GM04504 (cell line): ENCODE results near the gene KRT36.
A peak's percentile ranks its signal among the peaks of the same experiment; 100 is the strongest.

Source experiments
- DNase-seq: peaks from one replicate; pipeline ENCODE4 v3.0.0-alpha.2; 2012; ENCODE audit warnings: low read depth

The KRT36 gene

GRCh38 chr17:41476866-41477815, 12.6 kb downstream of the KRT36 start:
- DNase-seq, result no peak

GRCh38 chr17:41475421-41475820, 14.3 kb downstream of the KRT36 start:
- DNase-seq, result no peak

GRCh38 chr17:41474863-41475262, 14.8 kb downstream of the KRT36 start:
- no peak for DNase-seq

GRCh38 chr17:41468346-41468745, 21.4 kb downstream of the KRT36 start:
- no peak for DNase-seq

DNA sequence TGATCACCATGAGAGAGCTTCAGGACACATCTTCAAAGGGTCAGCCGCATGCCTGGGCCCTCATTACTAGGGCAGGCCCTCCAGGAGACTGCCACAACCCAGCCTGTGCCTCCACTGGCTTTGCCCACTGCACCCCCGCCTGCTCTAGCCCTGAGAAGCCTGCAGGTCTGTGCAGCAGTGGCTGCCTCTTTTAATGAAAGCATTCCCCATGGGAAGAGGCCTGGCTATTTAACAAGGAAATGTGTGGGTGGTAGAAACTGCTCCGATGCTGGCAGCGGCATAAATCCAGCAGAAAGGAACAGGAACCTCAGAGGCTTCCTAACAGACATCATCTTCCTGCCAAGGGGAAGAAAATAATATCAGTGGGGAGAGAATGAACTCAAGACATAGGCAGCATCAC, 22.1 kb downstream of the KRT36 start:
- DNase-seq, result no peak

DNA sequence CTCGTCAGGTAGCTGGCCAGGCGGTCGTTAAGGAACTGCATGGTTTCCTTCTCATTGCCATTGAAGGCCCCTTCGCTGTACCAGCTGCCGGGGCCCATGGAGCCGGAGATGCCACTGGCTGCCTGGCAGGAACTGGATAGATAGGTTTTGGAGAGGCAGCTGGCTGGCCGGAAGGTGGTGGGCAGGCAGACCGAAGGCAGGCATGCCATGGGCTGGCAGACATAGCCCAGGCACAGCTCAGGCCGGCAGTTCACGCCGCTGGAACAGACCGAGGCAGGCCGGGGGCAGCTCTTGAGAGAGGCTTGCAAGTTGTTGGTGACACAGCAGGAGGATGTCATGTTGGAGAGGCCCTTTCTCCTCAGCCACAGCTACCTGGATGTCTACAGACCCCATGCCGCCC, 22.7 kb downstream of the KRT36 start, which contains the start of gene KRT32:
Gene KRT32 (minus strand): TSS at position 399 of the 400 bp plus-strand sequence. CDS start 61 bp downstream, at position 338.
- no peak for DNase-seq

DNA sequence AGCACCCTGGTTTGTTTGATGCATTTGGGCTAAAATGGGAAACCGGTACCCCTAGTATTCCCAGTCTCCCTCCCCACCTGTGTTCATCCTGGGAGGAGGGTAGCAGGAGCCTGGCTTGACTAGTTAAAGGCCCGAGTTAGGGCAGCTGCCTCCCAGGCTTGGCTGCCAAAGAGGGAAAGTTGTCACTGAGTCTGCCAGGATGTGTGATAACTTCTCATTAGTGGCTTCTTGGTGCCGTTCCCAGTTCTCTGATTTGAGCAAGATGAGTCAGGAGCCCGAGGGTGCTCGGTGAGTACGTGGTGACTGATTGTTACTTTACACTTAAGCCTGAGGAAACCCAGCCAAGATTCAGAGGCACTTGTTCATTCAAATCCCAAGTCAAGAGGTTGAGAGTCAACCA, 25.0 kb downstream of the KRT36 start:
- DNase-seq, result peak; percentile 95

- no peak for DNase-seq
Measured at GRCh38 chr17:41464173-41464572, 25.5 kb downstream of the KRT36 start.

DNA sequence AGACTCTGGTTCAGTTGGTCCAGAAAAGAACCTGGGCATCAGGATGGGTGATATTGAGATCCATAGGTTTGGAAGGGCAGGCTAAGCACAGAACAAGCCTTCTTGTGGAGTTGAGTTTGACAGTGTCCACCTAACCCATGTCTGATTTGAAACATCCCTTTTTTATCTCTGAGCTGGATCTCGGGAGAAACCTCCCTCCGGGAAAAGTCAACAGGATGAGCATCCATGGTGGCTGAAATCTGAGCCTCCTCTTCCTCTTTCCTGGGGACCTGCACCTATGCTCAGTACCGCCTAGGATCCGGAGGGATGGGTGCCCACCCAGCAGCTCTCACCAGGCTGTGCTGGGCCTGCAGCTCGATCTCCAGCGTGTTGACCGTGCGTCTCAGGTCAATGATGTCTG, 26.0 kb downstream of the KRT36 start:
- DNase-seq, result no peak

GRCh38 chr17:41462705-41463104, 27.0 kb downstream of the KRT36 start:
- no peak for DNase-seq

- no peak for DNase-seq
Measured at GRCh38 chr17:41457676-41458075, 32.0 kb downstream of the KRT36 start.

GRCh38 chr17:41456204-41456603, 33.5 kb downstream of the KRT36 start:
- no peak for DNase-seq

GRCh38 chr17:41455236-41455635, 34.5 kb downstream of the KRT36 start:
- no peak for DNase-seq

DNA sequence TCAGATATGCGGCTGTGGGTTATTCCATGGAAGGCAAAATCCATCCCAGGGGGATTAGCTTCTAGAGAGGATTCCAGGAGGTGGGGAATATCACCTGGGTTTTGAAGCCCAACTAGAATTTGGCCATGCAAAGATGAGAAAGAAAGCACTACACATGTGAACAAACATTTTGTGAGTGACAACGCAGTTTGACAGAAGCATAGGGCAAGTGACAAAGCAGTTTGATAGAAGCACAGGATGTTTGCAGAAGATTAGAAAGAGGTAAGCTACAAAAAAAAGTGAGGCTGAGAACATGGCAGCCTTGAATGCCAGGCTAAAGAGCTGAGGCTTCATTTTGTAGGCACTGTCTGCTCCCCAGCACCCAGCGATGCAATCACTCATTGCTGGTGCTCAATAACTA, 36.6 kb downstream of the KRT36 start:
- DNase-seq, result no peak

DNA sequence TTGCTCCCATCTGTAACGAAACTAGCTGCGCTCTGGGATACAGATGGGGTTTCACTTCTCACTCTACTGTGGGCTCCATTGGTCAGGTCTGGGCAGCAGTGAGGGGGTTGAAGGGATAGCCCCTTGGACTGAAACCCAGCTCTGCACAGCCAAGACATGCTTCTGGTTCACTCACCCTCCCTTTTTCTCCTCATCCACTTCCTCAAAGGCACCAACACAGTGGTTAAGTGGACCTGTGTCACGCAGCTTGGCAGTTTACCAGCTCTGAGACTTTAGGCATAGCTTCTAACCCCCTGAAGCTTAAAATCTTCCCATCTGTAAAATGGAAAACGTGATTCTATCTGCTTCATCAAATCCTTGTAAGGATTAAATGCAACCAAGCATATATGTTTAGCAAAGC, 37.4 kb downstream of the KRT36 start:
- DNase-seq, result no peak

- DNase-seq, result no peak
Measured at GRCh38 chr17:41451154-41451728, 38.5 kb downstream of the KRT36 start.

DNA sequence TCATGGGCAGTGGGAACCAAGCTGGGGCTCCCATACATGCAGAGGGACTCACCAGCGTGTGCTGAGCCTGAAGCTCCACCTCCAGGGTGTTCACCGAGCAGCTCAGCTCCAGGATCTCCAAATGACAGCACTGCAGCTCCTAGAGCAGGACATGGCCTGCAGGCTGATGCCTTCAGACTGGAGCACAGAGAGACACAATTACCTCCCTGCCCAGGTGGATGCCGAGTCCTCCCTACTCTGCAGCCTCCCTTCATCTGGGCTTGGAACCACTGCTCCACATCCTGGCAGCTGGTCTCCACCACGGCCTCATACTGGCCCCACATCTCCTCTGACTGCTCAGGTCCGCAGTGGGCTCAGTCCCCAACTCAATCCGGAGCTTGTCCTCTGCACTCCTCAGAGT, 40.7 kb downstream of the KRT36 start:
- no peak for DNase-seq

DNA sequence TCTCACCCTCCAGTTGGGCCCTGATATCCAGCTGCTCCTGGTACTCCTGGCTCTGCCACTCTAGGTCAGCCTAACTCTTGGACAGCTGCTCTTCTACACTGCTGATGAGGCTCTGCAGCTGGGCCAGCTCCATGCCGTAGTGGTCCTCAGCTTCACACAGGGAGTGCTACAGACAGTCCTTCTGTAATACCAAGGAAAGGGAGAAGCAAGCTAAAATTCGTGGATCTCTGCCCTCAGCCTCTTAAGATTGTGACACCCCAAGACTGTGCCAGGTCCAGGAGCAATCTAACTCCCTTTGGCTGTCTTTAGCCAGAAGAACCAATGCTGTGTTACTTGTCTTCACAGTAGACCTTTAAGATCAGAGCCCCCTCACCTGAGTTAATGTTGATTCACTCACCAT, 41.2 kb downstream of the KRT36 start:
- DNase-seq, result no peak

DNA sequence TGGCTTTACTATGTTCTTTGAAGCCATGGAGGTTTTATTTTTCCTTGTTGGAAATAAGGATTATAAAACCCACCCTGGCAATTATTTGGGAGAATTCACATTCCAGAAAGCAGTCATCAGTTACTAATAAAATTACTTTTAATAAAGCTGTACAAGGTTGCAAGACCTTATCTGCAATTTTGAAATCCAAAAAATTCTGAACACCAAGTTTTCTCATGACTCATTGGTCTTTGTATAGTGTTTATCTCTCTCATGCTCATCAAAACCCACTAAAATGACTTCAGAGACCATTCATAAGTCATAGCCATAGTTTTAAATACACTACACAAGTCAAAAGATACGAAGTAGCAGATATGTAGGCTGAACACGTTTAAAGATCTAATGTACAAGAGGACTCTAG, 42.9 kb downstream of the KRT36 start:
- DNase-seq, result no peak

- DNase-seq, result no peak
Measured at GRCh38 chr17:41444640-41445039, 45.1 kb downstream of the KRT36 start.

DNA sequence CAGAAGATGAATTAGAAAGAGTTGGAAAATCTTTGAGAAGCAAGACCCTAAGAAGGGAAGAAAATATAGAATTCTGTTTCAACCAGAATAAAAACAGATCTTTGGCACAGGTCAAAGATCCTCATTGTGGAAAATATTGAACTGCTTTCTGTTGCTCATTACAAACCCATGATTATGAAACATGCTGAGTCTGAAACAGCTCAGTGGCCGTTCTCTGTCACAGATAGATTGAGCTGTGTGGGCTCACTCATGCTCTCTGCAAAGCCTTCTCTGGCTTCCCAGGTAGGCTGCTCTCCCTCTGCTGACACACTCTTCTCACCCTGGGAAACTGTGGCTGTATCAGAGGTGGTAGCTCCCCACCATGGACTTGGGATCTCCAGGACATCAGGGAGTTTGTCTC, 45.5 kb downstream of the KRT36 start:
- no peak for DNase-seq

DNA sequence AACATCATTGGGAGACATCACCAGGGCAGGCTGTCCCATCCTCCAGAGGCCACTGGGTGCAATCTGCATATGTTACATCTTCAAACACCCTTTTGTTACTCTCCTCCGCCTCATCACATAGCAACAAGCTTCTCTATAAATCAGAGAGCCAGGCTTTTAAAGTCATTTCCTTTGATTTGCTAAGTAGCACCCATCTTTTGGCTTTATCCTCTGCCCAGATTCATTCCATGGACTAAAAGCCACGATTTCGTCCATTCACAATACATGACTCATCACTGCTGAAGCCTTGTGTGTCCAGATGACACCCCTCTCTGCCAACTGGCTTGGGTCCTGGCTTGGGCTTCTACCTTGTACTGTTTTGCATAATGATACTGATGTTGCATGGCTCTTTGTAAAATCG, 47.0 kb downstream of the KRT36 start:
- peak; percentile 71 for DNase-seq

DNA sequence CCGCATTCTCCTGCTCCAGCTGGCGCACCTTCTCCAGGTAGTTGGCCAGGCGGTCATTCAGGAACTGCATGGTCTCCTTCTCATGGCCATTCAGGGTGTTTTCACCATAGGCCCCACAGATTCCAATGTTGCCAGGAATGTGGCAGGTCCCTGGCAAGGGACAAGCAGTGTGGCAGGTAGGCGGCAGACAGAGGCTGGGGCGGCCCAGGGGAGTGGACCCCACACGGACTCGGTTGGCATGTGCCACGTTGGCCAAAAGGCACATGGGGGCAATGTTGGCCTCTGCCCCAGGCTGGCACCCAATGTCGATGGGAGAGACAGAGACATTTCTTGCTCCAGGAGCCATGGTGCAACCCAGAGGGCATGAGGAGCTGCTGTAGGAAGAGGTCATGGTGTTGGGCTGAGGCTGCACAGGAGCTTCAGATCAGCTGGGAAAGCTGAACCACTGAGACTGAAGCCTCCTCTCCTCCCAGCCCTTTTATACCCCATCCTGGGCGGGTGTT, 49.1 kb downstream of the KRT36 start, which contains the start of gene KRT38:
Gene KRT38 (minus strand): TSS at position 453 of the 503 bp plus-strand sequence. CDS start 62 bp downstream, at position 391.
- no peak for DNase-seq
